ENCODE data around the gene SLC8A2. TPM values are rescaled to one million over a fixed set of nuclear protein-coding genes. Genes with fewer than 3 reads are reported as not detected.
A peak's percentile ranks its signal among the peaks of the same experiment; 100 is the strongest.
"Not testable (repeated sequence)": the region's sequence is repeated elsewhere in the genome, so short reads cannot be mapped to it uniquely, and the experiment has no call there.

The SLC8A2 gene
- total RNA-seq, 4 donors from 2014 or later = 0.82 to 36.4 (median 9.6) TPM

- no peaks in the 10 kb centered on the region for H3K9me3 ChIP-seq
- H3K4me3 ChIP-seq = no peak overlapping the region
- TF ChIP-seq CTCF (IDR thresholded peaks at IDR 0.05) = no peak
- TF ChIP-seq POLR2A (IDR thresholded peaks at IDR 0.05) = no peak
- TF ChIP-seq EP300 (IDR thresholded peaks at IDR 0.05; ENCODE audit: low read depth) = no peak
- no peak for TF ChIP-seq POLR2AphosphoS5 (IDR thresholded peaks at IDR 0.05)
- WGBS, 2 donors (ENCODE audit: low coverage in 1 of 2) = 80 to 81% methylated on average over 1 to 16 of the region's 19 CpGs
- intact Hi-C loops (cut with DNase I; ENCODE audit: low total_unique reads) = no loop called here
- no peak overlapping the region for H3K27ac ChIP-seq
- in situ Hi-C loops (cut with MboI; ENCODE audit: low pct_ligation_motif_present in 1 of 4, low pct_unique_long_range_greater_than_20kb in 1 of 4, low sequenced_read_pairs in 3 of 4) = no loop called here
- DNase-seq = no peak
- H3K27me3 ChIP-seq = no peaks in the 10 kb centered on the region
- H3K4me1 ChIP-seq = peaks cover 0 to 14% (median 11%) of the 10 kb centered on the region in 4 donors
- peaks cover 0 to 5% (median 0%) of the 10 kb centered on the region in 4 donors for H3K36me3 ChIP-seq
Observed at GRCh38 chr19:47487551-47488515, 16.1 kb upstream of the SLC8A2 start.

- no peaks in the 10 kb centered on the region for H3K27me3 ChIP-seq
- H3K4me3 ChIP-seq = no peak overlapping the region
- H3K9me3 ChIP-seq = no peaks in the 10 kb centered on the region
- no peak overlapping the region for H3K27ac ChIP-seq
- DNase-seq = no peak
- TF ChIP-seq POLR2AphosphoS5 (IDR thresholded peaks at IDR 0.05) (no peak), EP300 (IDR thresholded peaks at IDR 0.05; ENCODE audit: low read depth) (no peak), CTCF (IDR thresholded peaks at IDR 0.05) (no peak), POLR2A (IDR thresholded peaks at IDR 0.05) (no peak)
- WGBS, 2 donors (ENCODE audit: low coverage in 1 of 2) = 68% methylated on average over 9 of the region's 9 CpGs; no CpG with 5 or more reads in 1 of the 2 donors
- peaks cover 0 to 5% (median 0%) of the 10 kb centered on the region in 4 donors for H3K36me3 ChIP-seq
- in situ Hi-C loops (cut with MboI; ENCODE audit: low pct_ligation_motif_present in 1 of 4, low pct_unique_long_range_greater_than_20kb in 1 of 4, low sequenced_read_pairs in 3 of 4) = no loop called here
- intact Hi-C loops (cut with DNase I; ENCODE audit: low total_unique reads) = no loop called here
- H3K4me1 ChIP-seq = peaks cover 0 to 14% (median 11%) of the 10 kb centered on the region in 4 donors
Observed at GRCh38 chr19:47486900-47487299, 15.2 kb upstream of the SLC8A2 start.

- H3K9me3 ChIP-seq; DNase-seq; H3K4me3 ChIP-seq; H3K27ac ChIP-seq; in situ Hi-C loops (cut with MboI; ENCODE audit: low pct_ligation_motif_present in 1 of 4, low pct_unique_long_range_greater_than_20kb in 1 of 4, low sequenced_read_pairs in 3 of 4); intact Hi-C loops (cut with DNase I; ENCODE audit: low total_unique reads); H3K36me3 ChIP-seq; H3K27me3 ChIP-seq: not testable (repeated sequence)
- peaks cover 0 to 14% (median 11%) of the 10 kb centered on the region in 4 donors for H3K4me1 ChIP-seq
- 69% methylated on average over 13 of the region's 13 CpGs; no CpG with 5 or more reads in 1 of the 2 donors for WGBS, 2 donors (ENCODE audit: low coverage in 1 of 2)
Observed at GRCh38 chr19:47486220-47486619, 14.5 kb upstream of the SLC8A2 start.

GRCh38 chr19:47485210-47485609 lies 13.5 kb upstream of the SLC8A2 start:
- Histone ChIP-seq H3K36me3 (peaks cover 0 to 5% (median 0%) of the 10 kb centered on the region in 4 donors), H3K4me1 (peaks cover 0 to 14% (median 11%) of the 10 kb centered on the region in 4 donors), H3K4me3 (peak overlapping the region in 2 of 4 donors; percentile 62 to 77), H3K9me3 (no peaks in the 10 kb centered on the region), H3K27me3 (no peaks in the 10 kb centered on the region), H3K27ac (peak overlapping the region; percentile 88 to 92 (median 90))
- WGBS, 2 donors (ENCODE audit: low coverage in 1 of 2) = 81 to 82% methylated on average over 3 to 6 of the region's 6 CpGs
- DNase-seq = no peak
- intact Hi-C loops (cut with DNase I; ENCODE audit: low total_unique reads) = no loop called here
- in situ Hi-C loops (cut with MboI; ENCODE audit: low pct_ligation_motif_present in 1 of 4, low pct_unique_long_range_greater_than_20kb in 1 of 4, low sequenced_read_pairs in 3 of 4) = no loop called here
- TF ChIP-seq POLR2AphosphoS5 (IDR thresholded peaks at IDR 0.05) = no peak
- TF ChIP-seq EP300 (IDR thresholded peaks at IDR 0.05; ENCODE audit: low read depth) = no peak
- no peak for TF ChIP-seq POLR2A (IDR thresholded peaks at IDR 0.05)
- no peak for TF ChIP-seq CTCF (IDR thresholded peaks at IDR 0.05)

Measured in transverse colon (tissue), 4 donors.